ENCODE data around the gene FBXL7.

The FBXL7 gene

GRCh38 chr5:15831408-15831807 lies 331.4 kb downstream of the FBXL7 start:
- Histone ChIP-seq H3K27me3 (ENCODE audit: control insufficient read depth, insufficient read depth, low read length) (no peaks in the 10 kb centered on the region), H3K9me3 (ENCODE audit: control insufficient read depth, low read depth, low read length) (no peaks in the 10 kb centered on the region), H3K4me3 (ENCODE audit: low read length) (no peak overlapping the region), H3K27ac (ENCODE audit: low read length) (no peak overlapping the region), H3K9ac (ENCODE audit: low read length) (no peak overlapping the region), H3K36me3 (ENCODE audit: control insufficient read depth, low read depth, low read length) (no peaks in the 10 kb centered on the region), H3K4me1 (ENCODE audit: control insufficient read depth, low read depth, low read length) (peaks cover 17% of the 10 kb centered on the region)

- no peaks in the 10 kb centered on the region for H3K27me3 ChIP-seq (ENCODE audit: control insufficient read depth, insufficient read depth, low read length)
- no peak overlapping the region for H3K27ac ChIP-seq (ENCODE audit: low read length)
- H3K9me3 ChIP-seq (ENCODE audit: control insufficient read depth, low read depth, low read length): no peaks in the 10 kb centered on the region
- H3K4me1 ChIP-seq (ENCODE audit: control insufficient read depth, low read depth, low read length): peaks cover 11% of the 10 kb centered on the region
- H3K9ac ChIP-seq (ENCODE audit: low read length): no peak overlapping the region
- H3K4me3 ChIP-seq (ENCODE audit: low read length): no peak overlapping the region
- no peaks in the 10 kb centered on the region for H3K36me3 ChIP-seq (ENCODE audit: control insufficient read depth, low read depth, low read length)
Measured at GRCh38 chr5:15833365-15833764, 333.4 kb downstream of the FBXL7 start.

GRCh38 chr5:15834596-15835245 lies 334.7 kb downstream of the FBXL7 start:
- Histone ChIP-seq H3K27me3 (ENCODE audit: control insufficient read depth, insufficient read depth, low read length) (no peaks in the 10 kb centered on the region), H3K4me3 (ENCODE audit: low read length) (no peak overlapping the region), H3K27ac (ENCODE audit: low read length) (no peak overlapping the region)

GRCh38 chr5:15835514-15835913 lies 335.5 kb downstream of the FBXL7 start:
- H3K27ac ChIP-seq (ENCODE audit: low read length): no peak overlapping the region
- H3K4me1 ChIP-seq (ENCODE audit: control insufficient read depth, low read depth, low read length): peaks cover 11% of the 10 kb centered on the region

More at GRCh38 chr5:15834596-15835245, 334.7 kb downstream of the FBXL7 start:
- Histone ChIP-seq H3K36me3 (ENCODE audit: control insufficient read depth, low read depth, low read length) (no peaks in the 10 kb centered on the region), H3K4me1 (ENCODE audit: control insufficient read depth, low read depth, low read length) (peaks cover 11% of the 10 kb centered on the region), H3K9ac (ENCODE audit: low read length) (no peak overlapping the region), H3K9me3 (ENCODE audit: control insufficient read depth, low read depth, low read length) (no peaks in the 10 kb centered on the region)

GRCh38 chr5:15837551-15838289 lies 337.7 kb downstream of the FBXL7 start:
- no peaks in the 10 kb centered on the region for H3K27me3 ChIP-seq (ENCODE audit: control insufficient read depth, insufficient read depth, low read length)
- no peak overlapping the region for H3K4me3 ChIP-seq (ENCODE audit: low read length)
- H3K9me3 ChIP-seq (ENCODE audit: control insufficient read depth, low read depth, low read length): peaks cover 14% of the 10 kb centered on the region
- H3K27ac ChIP-seq (ENCODE audit: low read length): no peak overlapping the region
- H3K36me3 ChIP-seq (ENCODE audit: control insufficient read depth, low read depth, low read length): no peaks in the 10 kb centered on the region
- H3K4me1 ChIP-seq (ENCODE audit: control insufficient read depth, low read depth, low read length): peaks cover 11% of the 10 kb centered on the region
- H3K9ac ChIP-seq (ENCODE audit: low read length): no peak overlapping the region

More at GRCh38 chr5:15835514-15835913, 335.5 kb downstream of the FBXL7 start:
- Histone ChIP-seq H3K27me3 (ENCODE audit: control insufficient read depth, insufficient read depth, low read length) (no peaks in the 10 kb centered on the region), H3K9ac (ENCODE audit: low read length) (no peak overlapping the region), H3K4me3 (ENCODE audit: low read length) (no peak overlapping the region), H3K36me3 (ENCODE audit: control insufficient read depth, low read depth, low read length) (no peaks in the 10 kb centered on the region), H3K9me3 (ENCODE audit: control insufficient read depth, low read depth, low read length) (no peaks in the 10 kb centered on the region)

- peaks cover 15% of the 10 kb centered on the region for H3K9me3 ChIP-seq (ENCODE audit: control insufficient read depth, low read depth, low read length)
- no peak overlapping the region for H3K27ac ChIP-seq (ENCODE audit: low read length)
- H3K4me3 ChIP-seq (ENCODE audit: low read length): no peak overlapping the region
- H3K27me3 ChIP-seq (ENCODE audit: control insufficient read depth, insufficient read depth, low read length): no peaks in the 10 kb centered on the region
- H3K36me3 ChIP-seq (ENCODE audit: control insufficient read depth, low read depth, low read length): no peaks in the 10 kb centered on the region
- H3K9ac ChIP-seq (ENCODE audit: low read length): no peak overlapping the region
- no peaks in the 10 kb centered on the region for H3K4me1 ChIP-seq (ENCODE audit: control insufficient read depth, low read depth, low read length)
Measured at GRCh38 chr5:15844253-15844652, 344.3 kb downstream of the FBXL7 start.

- Histone ChIP-seq H3K27ac (ENCODE audit: low read length) (no peak overlapping the region), H3K9me3 (ENCODE audit: control insufficient read depth, low read depth, low read length) (peaks cover 15% of the 10 kb centered on the region), H3K9ac (ENCODE audit: low read length) (no peak overlapping the region), H3K27me3 (ENCODE audit: control insufficient read depth, insufficient read depth, low read length) (no peaks in the 10 kb centered on the region), H3K36me3 (ENCODE audit: control insufficient read depth, low read depth, low read length) (no peaks in the 10 kb centered on the region), H3K4me3 (ENCODE audit: low read length) (no peak overlapping the region), H3K4me1 (ENCODE audit: control insufficient read depth, low read depth, low read length) (no peaks in the 10 kb centered on the region)
Measured at GRCh38 chr5:15844871-15845270, 344.9 kb downstream of the FBXL7 start.

GRCh38 chr5:15850536-15850935 lies 350.6 kb downstream of the FBXL7 start:
- H3K27ac ChIP-seq (ENCODE audit: low read length): no peak overlapping the region
- no peaks in the 10 kb centered on the region for H3K9me3 ChIP-seq (ENCODE audit: control insufficient read depth, low read depth, low read length)
- H3K36me3 ChIP-seq (ENCODE audit: control insufficient read depth, low read depth, low read length): no peaks in the 10 kb centered on the region
- H3K4me3 ChIP-seq (ENCODE audit: low read length): no peak overlapping the region
- no peak overlapping the region for H3K9ac ChIP-seq (ENCODE audit: low read length)
- H3K27me3 ChIP-seq (ENCODE audit: control insufficient read depth, insufficient read depth, low read length): no peaks in the 10 kb centered on the region
- H3K4me1 ChIP-seq (ENCODE audit: control insufficient read depth, low read depth, low read length): no peaks in the 10 kb centered on the region

GRCh38 chr5:15850939-15851341 lies 351.0 kb downstream of the FBXL7 start:
- no peaks in the 10 kb centered on the region for H3K4me1 ChIP-seq (ENCODE audit: control insufficient read depth, low read depth, low read length)

GRCh38 chr5:15852217-15852616 lies 352.2 kb downstream of the FBXL7 start:
- H3K27ac ChIP-seq (ENCODE audit: low read length): no peak overlapping the region
- H3K27me3 ChIP-seq (ENCODE audit: control insufficient read depth, insufficient read depth, low read length): no peaks in the 10 kb centered on the region
- no peaks in the 10 kb centered on the region for H3K4me1 ChIP-seq (ENCODE audit: control insufficient read depth, low read depth, low read length)
- no peaks in the 10 kb centered on the region for H3K36me3 ChIP-seq (ENCODE audit: control insufficient read depth, low read depth, low read length)
- H3K4me3 ChIP-seq (ENCODE audit: low read length): no peak overlapping the region
- no peak overlapping the region for H3K9ac ChIP-seq (ENCODE audit: low read length)
- no peaks in the 10 kb centered on the region for H3K9me3 ChIP-seq (ENCODE audit: control insufficient read depth, low read depth, low read length)

More at GRCh38 chr5:15850939-15851341, 351.0 kb downstream of the FBXL7 start:
- H3K9me3 ChIP-seq (ENCODE audit: control insufficient read depth, low read depth, low read length): no peaks in the 10 kb centered on the region
- no peak overlapping the region for H3K27ac ChIP-seq (ENCODE audit: low read length)
- H3K4me3 ChIP-seq (ENCODE audit: low read length): no peak overlapping the region
- H3K36me3 ChIP-seq (ENCODE audit: control insufficient read depth, low read depth, low read length): no peaks in the 10 kb centered on the region
- H3K9ac ChIP-seq (ENCODE audit: low read length): no peak overlapping the region
- H3K27me3 ChIP-seq (ENCODE audit: control insufficient read depth, insufficient read depth, low read length): no peaks in the 10 kb centered on the region

GRCh38 chr5:15852949-15853348 lies 353.0 kb downstream of the FBXL7 start:
- H3K27ac ChIP-seq (ENCODE audit: low read length): no peak overlapping the region
- no peaks in the 10 kb centered on the region for H3K27me3 ChIP-seq (ENCODE audit: control insufficient read depth, insufficient read depth, low read length)
- H3K9me3 ChIP-seq (ENCODE audit: control insufficient read depth, low read depth, low read length): no peaks in the 10 kb centered on the region
- H3K4me1 ChIP-seq (ENCODE audit: control insufficient read depth, low read depth, low read length): no peaks in the 10 kb centered on the region
- H3K36me3 ChIP-seq (ENCODE audit: control insufficient read depth, low read depth, low read length): no peaks in the 10 kb centered on the region
- H3K9ac ChIP-seq (ENCODE audit: low read length): no peak overlapping the region
- no peak overlapping the region for H3K4me3 ChIP-seq (ENCODE audit: low read length)

GRCh38 chr5:15858326-15858725 lies 358.3 kb downstream of the FBXL7 start:
- Histone ChIP-seq H3K9me3 (ENCODE audit: control insufficient read depth, low read depth, low read length) (no peaks in the 10 kb centered on the region), H3K4me1 (ENCODE audit: control insufficient read depth, low read depth, low read length) (no peaks in the 10 kb centered on the region), H3K4me3 (ENCODE audit: low read length) (no peak overlapping the region), H3K36me3 (ENCODE audit: control insufficient read depth, low read depth, low read length) (no peaks in the 10 kb centered on the region), H3K27ac (ENCODE audit: low read length) (no peak overlapping the region), H3K27me3 (ENCODE audit: control insufficient read depth, insufficient read depth, low read length) (no peaks in the 10 kb centered on the region), H3K9ac (ENCODE audit: low read length) (no peak overlapping the region)

Data from iPS-18a (cell line).